Mesendoderm (in vitro differentiated cells): ENCODE measurements around the gene CCDC40.

Experiments used
- DNase-seq: peaks from one replicate; pipeline ENCODE4 v3.0.0; 2013
- H2AK5ac ChIP-seq: 2 replicates; pipeline ENCODE4 v1.6.1; 2013; ENCODE audit warnings: low read length, inconsistent platforms
- H2BK120ac ChIP-seq: 2 replicates; pipeline ENCODE4 v1.6.1; 2013; ENCODE audit warnings: low read depth, mild to moderate bottlenecking, low read length, moderate library complexity, mixed read lengths
- H2BK15ac ChIP-seq: replicated peaks from 2 replicates; pipeline ENCODE4 v1.6.1; 2013; ENCODE audit warnings: low read depth, mild to moderate bottlenecking, moderate library complexity
- H2BK5ac ChIP-seq: 2 replicates; pipeline ENCODE4 v1.6.1; 2013; ENCODE audit warnings: low read length, inconsistent platforms
- H3K18ac ChIP-seq: 2 replicates; pipeline ENCODE4 v1.6.1; 2013; ENCODE audit warnings: mild to moderate bottlenecking, low read length, mixed read lengths
- H3K23ac ChIP-seq: one replicate; pipeline ENCODE4 v1.6.1; 2013; ENCODE audit warnings: low read length
- H3K27ac ChIP-seq: 2 replicates; pipeline ENCODE4 v1.5.1; 2013; ENCODE audit warnings: low read depth, mild to moderate bottlenecking, inconsistent platforms, low read length, moderate library complexity
- H3K27me3 ChIP-seq: 2 replicates; pipeline ENCODE4 v1.6.1; 2013; ENCODE audit warnings: low read length, control low read depth, mild to moderate bottlenecking, inconsistent platforms; ENCODE audit not compliant: insufficient read depth, poor library complexity
- H3K36me3 ChIP-seq: 2 replicates; pipeline ENCODE4 v1.6.1; 2013; ENCODE audit warnings: low read length, inconsistent platforms; ENCODE audit not compliant: control insufficient read depth, insufficient read depth
- H3K4ac ChIP-seq: one replicate; pipeline ENCODE4 v1.6.1; 2013; ENCODE audit warnings: low read depth, mild to moderate bottlenecking, low read length, moderate library complexity
- H3K4me1 ChIP-seq: 2 replicates; pipeline ENCODE4 v1.6.1; 2013; ENCODE audit warnings: low read depth, low read length, inconsistent platforms; ENCODE audit not compliant: control insufficient read depth
- H3K4me2 ChIP-seq: 2 replicates; pipeline ENCODE4 v1.6.1; 2013; ENCODE audit warnings: low read length
- H3K4me3 ChIP-seq: 2 replicates; pipeline ENCODE4 v1.5.1; 2013; ENCODE audit warnings: mild to moderate bottlenecking, low read length
- H3K56ac ChIP-seq: one replicate; pipeline ENCODE4 v1.6.1; 2013; ENCODE audit warnings: low read length
- H3K79me1 ChIP-seq: 2 replicates; pipeline ENCODE4 v1.6.1; 2013; ENCODE audit warnings: low read length, inconsistent platforms
- H3K79me2 ChIP-seq: 2 replicates; pipeline ENCODE4 v1.6.1; 2013; ENCODE audit warnings: mild to moderate bottlenecking, low read length; ENCODE audit not compliant: control insufficient read depth, insufficient read depth
- H3K9ac ChIP-seq: 2 replicates; pipeline ENCODE4 v1.6.1; 2013; ENCODE audit warnings: low read length, inconsistent platforms
- H4K5ac ChIP-seq: one replicate; pipeline ENCODE4 v1.6.1; 2013; ENCODE audit warnings: low read length
- H4K8ac ChIP-seq: one replicate; pipeline ENCODE4 v1.6.1; 2013; ENCODE audit warnings: low read depth, mild to moderate bottlenecking, control low read depth, low read length, moderate library complexity
- WGBS: extraction: QIAGEN DNeasy Blood & Tissue Kit; methylation state at CpG from one replicate; pipeline ENCODE4 v1.1.7; 2013; ENCODE audit warnings: low lambda C conversion rate, missing lambda C conversion rate; ENCODE audit not compliant: insufficient coverage; ENCODE audit errors: extremely low coverage; 5-methylcytosine and 5-hydroxymethylcytosine counted together

The CCDC40 gene

GRCh38 chr17:80053102-80053501 is 16.7 kb downstream of the CCDC40 start:
- no peak overlapping the region for H4K8ac ChIP-seq
- no peak overlapping the region for H3K4me2 ChIP-seq
- no peak overlapping the region for H3K23ac ChIP-seq
- no peaks in the 10 kb centered on the region for H3K79me2 ChIP-seq
- no peak overlapping the region for H2BK5ac ChIP-seq
- H2BK120ac ChIP-seq: no peak overlapping the region
- no peaks in the 10 kb centered on the region for H3K27me3 ChIP-seq
- H3K36me3 ChIP-seq: no peaks in the 10 kb centered on the region
- H3K4ac ChIP-seq: no peak overlapping the region
- WGBS: no CpG with 5 or more reads among the region's 10 CpGs
- no peaks in the 10 kb centered on the region for H3K4me1 ChIP-seq
- no peak overlapping the region for H3K4me3 ChIP-seq
- H3K56ac ChIP-seq: no peak overlapping the region
- no peak overlapping the region for H3K27ac ChIP-seq
- H3K18ac ChIP-seq: no peak overlapping the region
- no peaks in the 10 kb centered on the region for H3K79me1 ChIP-seq
- H4K5ac ChIP-seq: no peak overlapping the region
- no peak overlapping the region for H3K9ac ChIP-seq
- H2BK15ac ChIP-seq: no peak overlapping the region
- H2AK5ac ChIP-seq: no peak overlapping the region
- no peak for DNase-seq

- Histone ChIP-seq H3K79me1 (no peaks in the 10 kb centered on the region), H3K79me2 (no peaks in the 10 kb centered on the region), H3K36me3 (no peaks in the 10 kb centered on the region), H3K4me3 (no peak overlapping the region), H3K23ac (no peak overlapping the region), H4K8ac (no peak overlapping the region), H3K27ac (no peak overlapping the region), H4K5ac (no peak overlapping the region), H3K56ac (no peak overlapping the region), H2BK5ac (no peak overlapping the region), H2AK5ac (no peak overlapping the region), H2BK120ac (no peak overlapping the region), H3K4me1 (no peaks in the 10 kb centered on the region), H3K18ac (no peak overlapping the region), H3K9ac (no peak overlapping the region), H2BK15ac (no peak overlapping the region), H3K4me2 (no peak overlapping the region), H3K27me3 (no peaks in the 10 kb centered on the region), H3K4ac (no peak overlapping the region)
- DNase-seq: peak; percentile 42
- no CpG with 5 or more reads among the region's 9 CpGs for WGBS
Observed at GRCh38 chr17:80055597-80055996, 19.2 kb downstream of the CCDC40 start.

- Histone ChIP-seq H3K4ac (no peak overlapping the region), H3K27ac (no peak overlapping the region), H3K4me1 (no peaks in the 10 kb centered on the region), H3K27me3 (no peaks in the 10 kb centered on the region), H3K23ac (no peak overlapping the region), H3K4me3 (no peak overlapping the region), H3K18ac (no peak overlapping the region), H2AK5ac (no peak overlapping the region), H3K79me1 (no peaks in the 10 kb centered on the region), H3K4me2 (no peak overlapping the region), H4K5ac (no peak overlapping the region), H2BK5ac (no peak overlapping the region), H4K8ac (no peak overlapping the region), H3K9ac (no peak overlapping the region), H2BK15ac (no peak overlapping the region), H3K36me3 (no peaks in the 10 kb centered on the region), H2BK120ac (no peak overlapping the region), H3K56ac (no peak overlapping the region), H3K79me2 (no peaks in the 10 kb centered on the region)
- WGBS: no CpG with 5 or more reads among the region's 28 CpGs
- no peak for DNase-seq
Observed at GRCh38 chr17:80058311-80058955, 22.0 kb downstream of the CCDC40 start.

GRCh38 chr17:80060644-80061043 is 24.2 kb downstream of the CCDC40 start:
- no peak overlapping the region for H2AK5ac ChIP-seq
- DNase-seq: no peak
- H2BK15ac ChIP-seq: no peak overlapping the region
- H3K18ac ChIP-seq: no peak overlapping the region
- H4K5ac ChIP-seq: no peak overlapping the region
- peaks cover 2% of the 10 kb centered on the region for H3K4me1 ChIP-seq
- H3K9ac ChIP-seq: no peak overlapping the region
- no peak overlapping the region for H3K56ac ChIP-seq
- no peak overlapping the region for H3K4ac ChIP-seq
- H3K27ac ChIP-seq: no peak overlapping the region
- no peak overlapping the region for H4K8ac ChIP-seq
- no CpG with 5 or more reads among the region's 4 CpGs for WGBS
- H2BK5ac ChIP-seq: no peak overlapping the region
- no peaks in the 10 kb centered on the region for H3K79me2 ChIP-seq
- no peak overlapping the region for H3K23ac ChIP-seq
- no peak overlapping the region for H2BK120ac ChIP-seq
- H3K27me3 ChIP-seq: no peaks in the 10 kb centered on the region
- H3K79me1 ChIP-seq: no peaks in the 10 kb centered on the region
- H3K4me3 ChIP-seq: no peak overlapping the region
- H3K36me3 ChIP-seq: no peaks in the 10 kb centered on the region
- no peak overlapping the region for H3K4me2 ChIP-seq

- Histone ChIP-seq H3K27ac (no peak overlapping the region), H2AK5ac (no peak overlapping the region), H3K36me3 (no peaks in the 10 kb centered on the region), H3K27me3 (no peaks in the 10 kb centered on the region), H3K18ac (no peak overlapping the region), H3K79me1 (no peaks in the 10 kb centered on the region), H3K4me1 (peaks cover 2% of the 10 kb centered on the region), H3K4me2 (no peak overlapping the region), H2BK120ac (no peak overlapping the region), H3K4me3 (no peak overlapping the region), H3K79me2 (no peaks in the 10 kb centered on the region), H3K56ac (no peak overlapping the region), H3K9ac (no peak overlapping the region), H4K8ac (no peak overlapping the region), H3K4ac (no peak overlapping the region), H2BK15ac (no peak overlapping the region), H3K23ac (no peak overlapping the region), H2BK5ac (no peak overlapping the region), H4K5ac (no peak overlapping the region)
- no CpG with 5 or more reads among the region's 12 CpGs for WGBS
- DNase-seq: no peak
Observed at GRCh38 chr17:80061421-80061820, 25.0 kb downstream of the CCDC40 start.
